GM12874 (cell line): ENCODE measurements around the gene TTC31.
A peak's percentile ranks its signal among the peaks of the same experiment; 100 is the strongest.

Source experiments
- CTCF ChIP-seq: IDR thresholded peaks from 2 replicates; pipeline ENCODE4 v1.5.1; 2011; ENCODE audit warnings: low read depth, mild to moderate bottlenecking, control low read depth, low read length, moderate library complexity; ENCODE audit not compliant: insufficient read depth

TTC31 gene

DNA sequence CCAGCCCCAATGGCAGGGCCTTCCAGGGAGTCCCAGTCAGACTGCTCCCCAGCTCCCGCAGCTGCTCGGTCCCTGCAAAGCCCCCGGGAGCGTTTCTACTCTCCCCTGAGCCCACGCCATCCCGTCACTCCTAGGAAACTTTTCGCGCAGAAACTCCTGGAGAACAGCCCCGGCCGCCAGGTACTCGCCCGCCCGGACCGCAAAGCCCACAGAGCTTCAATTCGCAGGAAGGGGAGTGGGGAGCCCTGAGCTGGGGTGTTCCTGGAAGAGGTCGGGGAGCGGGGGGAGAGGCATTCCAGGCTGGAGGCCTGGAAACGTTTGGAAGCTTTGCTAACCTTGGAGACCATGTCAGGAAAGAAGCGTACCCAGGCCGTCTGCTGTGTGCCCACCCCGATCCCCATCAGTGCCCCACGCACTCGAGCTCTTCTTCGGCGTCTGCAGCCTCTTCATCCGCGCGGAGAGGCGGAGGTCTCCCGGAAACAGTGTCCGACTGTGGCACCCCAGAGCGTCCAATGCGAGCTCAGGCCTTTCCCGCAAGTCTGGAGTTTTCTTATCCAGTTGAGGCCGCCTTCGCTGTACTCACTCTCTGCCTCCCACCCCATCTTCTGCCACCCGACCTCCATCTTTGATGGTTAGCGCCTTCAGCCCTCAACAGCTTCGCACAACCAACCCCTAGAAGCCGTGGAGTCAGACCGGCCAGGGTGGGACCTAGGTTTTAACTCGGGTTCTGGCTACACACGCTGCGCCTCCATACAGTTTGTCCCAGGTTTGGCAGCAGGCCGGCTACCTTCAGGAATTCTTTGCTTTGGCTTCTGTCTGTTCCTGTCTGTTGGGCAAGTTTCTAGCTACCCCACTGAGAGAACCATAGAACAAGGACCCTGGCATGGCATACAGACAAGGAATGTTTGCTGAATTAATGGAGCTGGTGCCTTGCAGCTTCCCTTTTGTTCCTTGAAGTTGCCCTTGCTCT is 20.9 kb downstream of the TTC31 start:
- TF ChIP-seq CTCF, result no peak

GRCh38 chr2:74504591-74504990 is 21.7 kb downstream of the TTC31 start:
- no peak for TF ChIP-seq CTCF

- no peak for TF ChIP-seq CTCF
Measured at GRCh38 chr2:74505448-74506246, 22.8 kb downstream of the TTC31 start.

- peak; percentile 79 for TF ChIP-seq CTCF
Measured at GRCh38 chr2:74507145-74507925, 24.5 kb downstream of the TTC31 start, which contains the start of gene PCGF1. PCGF1 (minus strand) TSS chr2:74507695; CDS start chr2:74507668, 27 bp downstream.

DNA sequence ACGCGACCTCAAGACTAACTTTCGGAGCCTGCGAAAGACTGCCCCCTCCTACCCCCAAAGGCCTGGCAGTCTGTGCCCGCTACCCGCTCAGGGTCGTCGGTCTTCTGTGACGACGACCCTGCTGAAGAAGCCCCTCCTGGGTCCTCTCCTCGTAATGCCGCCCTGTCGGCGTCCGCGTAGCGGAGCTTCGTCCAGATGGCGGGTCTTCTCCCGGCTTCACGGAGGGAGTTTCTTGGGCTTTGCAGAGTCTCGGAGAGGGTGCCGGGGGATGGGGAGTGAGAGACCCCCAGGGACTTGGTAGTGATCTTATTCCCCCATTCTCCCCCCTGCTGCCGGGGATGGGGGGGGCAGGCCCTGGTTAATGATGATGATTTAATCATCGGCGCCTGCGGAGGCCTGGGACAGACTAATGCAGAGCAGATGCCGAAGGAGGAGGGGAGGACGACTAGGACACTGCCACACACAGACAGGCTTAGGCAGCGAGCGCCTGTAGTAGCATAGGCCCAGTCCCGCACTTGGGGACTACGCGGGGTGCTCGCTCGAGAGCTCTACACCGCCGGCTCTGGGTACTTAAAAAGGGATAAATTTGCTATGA is 25.1 kb downstream of the TTC31 start:
- no peak for TF ChIP-seq CTCF

GRCh38 chr2:74510272-74510671 is 27.4 kb downstream of the TTC31 start:
- no peak for TF ChIP-seq CTCF
